K562 (cell line): ENCODE measurements around the gene SLC16A12. TPM values are rescaled to one million over a fixed set of nuclear protein-coding genes. Genes with fewer than 3 reads are reported as not detected.

Experiments
- ATAC-seq: fragments of 200-7000 bp; cut with Tn5 transposase; 3 replicates; pipeline ENCODE4 v1.9.1; 2020; ENCODE audit warnings: moderate library complexity
- BruUV-seq: library from RNA; stranded (reverse); fragments of 400-500 nt; replicated peaks from 2 replicates; lab custom pipeline; 2021; lab: Mats Ljungman, UMichigan
- CTCF ChIA-PET: fragments of 300-600 bp; formaldehyde crosslinking; extraction: SDS; loops from one replicate; lab custom pipeline; 2021; ENCODE audit warnings: low intra/inter-chr PET ratio; lab: Yijun Ruan, JAX
- POLR2A ChIA-PET: fragments of 300-600, 350-650 bp; sonication (Branson Sonifier 250); formaldehyde crosslinking; extraction: SDS; loops from one replicate; lab custom pipeline; 2021; ENCODE audit warnings: antibody characterized with exemption, inconsistent platforms; lab: Yijun Ruan, JAX
- DNase-seq, 4 experiments: peaks; one replicate each; pipeline versions ENCODE4 v3.0.0 to v3.0.0-alpha.2; 2011 to 2018; ENCODE audit warnings: low spot score in 3 of 4, mixed read lengths in 3 of 4; ENCODE audit errors: extremely low read depth in 1 of 4
- FAIRE-seq: peaks from 2 replicates; lab custom pipeline; 2011; peaks lifted over from hg19 to GRCh38; lab: Jason Lieb, UNC
- H2AFZ ChIP-seq: 2 replicates; pipeline ENCODE4 v1.6.0; 2011; ENCODE audit warnings: low read depth, low read length, control low read depth, inconsistent platforms
- H3K27ac ChIP-seq: fragments of 200-600 bp; 3 replicates; pipeline ENCODE4 v1.8.0; 2011; ENCODE audit warnings: low read depth, mild to moderate bottlenecking, control low read depth, inconsistent platforms, low read length, moderate library complexity, mixed read lengths; ENCODE audit errors: extremely low read depth
- H3K27me3 ChIP-seq, 2 experiments: fragments of 300-600 bp in 1 of 2; 2 replicates in 1 of 2; 3 replicates in 1 of 2; pipeline versions ENCODE4 v1.6.0 to v1.8.0; 2011; ENCODE audit warnings: inconsistent platforms in 2 of 2, low read length in 2 of 2, mild to moderate bottlenecking in 1 of 2, mixed read lengths in 1 of 2, moderate library complexity in 1 of 2; ENCODE audit not compliant: control insufficient read depth in 2 of 2, insufficient read depth in 2 of 2
- H3K36me3 ChIP-seq: fragments of 300-600 bp; 3 replicates; pipeline ENCODE4 v1.8.0; 2011; ENCODE audit warnings: mild to moderate bottlenecking, low read length, inconsistent platforms; ENCODE audit not compliant: control insufficient read depth, insufficient read depth
- H3K4me1 ChIP-seq, 2 experiments: fragments of 200-600 bp in 1 of 2; replicated peaks in 1 of 2; 2 replicates in 1 of 2; 3 replicates in 1 of 2; pipeline versions ENCODE4 v1.5.1 to v1.8.0; 2011; ENCODE audit warnings: inconsistent platforms in 2 of 2, low read length in 2 of 2, mild to moderate bottlenecking in 1 of 2, mixed read lengths in 1 of 2, moderate library complexity in 1 of 2; ENCODE audit not compliant: control insufficient read depth in 2 of 2, insufficient read depth in 2 of 2
- H3K4me2 ChIP-seq: 2 replicates; pipeline ENCODE4 v1.6.1; 2011; ENCODE audit warnings: low read length, control low read depth, inconsistent platforms, mixed read lengths; ENCODE audit not compliant: insufficient read depth
- H3K4me3 ChIP-seq: fragments of 200-600 bp; sonication (generic), shearing (Covaris generic); 2 replicates; pipeline ENCODE4 v1.5.1; 2016; ENCODE audit warnings: control low read depth, inconsistent platforms
- H3K79me2 ChIP-seq: fragments of 200-600 bp; 3 replicates; pipeline ENCODE4 v1.8.0; 2011; ENCODE audit warnings: low read length, inconsistent platforms; ENCODE audit not compliant: control insufficient read depth, insufficient read depth
- H3K9ac ChIP-seq, 2 experiments: 2 replicates each; pipeline versions ENCODE4 v1.6.0 to v1.6.1; 2011; ENCODE audit warnings: low read depth in 2 of 2, low read length in 2 of 2, control low read depth in 1 of 2, inconsistent platforms in 1 of 2, mild to moderate bottlenecking in 1 of 2, mixed read lengths in 1 of 2; ENCODE audit not compliant: insufficient read depth in 1 of 2
- H3K9me1 ChIP-seq: one replicate; pipeline ENCODE4 v1.6.0; 2011; ENCODE audit warnings: inconsistent platforms, mild to moderate bottlenecking, low read length, moderate library complexity; ENCODE audit not compliant: control insufficient read depth, insufficient read depth
- H3K9me3 ChIP-seq: replicated peaks from 2 replicates; pipeline ENCODE4 v1.5.1; 2011; ENCODE audit warnings: low read depth, low read length, inconsistent platforms; ENCODE audit not compliant: control insufficient read depth, insufficient read depth
- H4K20me1 ChIP-seq: replicated peaks from 2 replicates; pipeline ENCODE4 v1.6.1; 2011; ENCODE audit warnings: low read length, inconsistent platforms, mixed read lengths; ENCODE audit not compliant: control insufficient read depth, insufficient read depth
- CEBPB ChIP-seq: fragments of 450-650 bp; IDR thresholded peaks from 2 replicates; pipeline ENCODE4 v1.6.1; 2016; ENCODE audit warnings: missing genetic modification characterization, missing compliant biosample characterization
- DIDO1 ChIP-seq: fragments of 450-650 bp; IDR thresholded peaks from 2 replicates; pipeline ENCODE4 v1.6.1; 2016; ENCODE audit warnings: low read depth, missing biosample characterization, missing genetic modification characterization
- NFIX ChIP-seq: fragments of 250-450 bp; sonication (Bioruptor Pico); IDR thresholded peaks from 2 replicates; pipeline ENCODE4 v1.4.0; 2020; ENCODE audit warnings: low read depth, mild to moderate bottlenecking, moderate library complexity
- PURB ChIP-seq: sonication (generic); formaldehyde crosslinking; IDR thresholded peaks from 2 replicates; pipeline ENCODE4 v1.9.0; 2021; ENCODE audit warnings: low read depth, mild to moderate bottlenecking, missing genetic modification reagents
- PYGO2 ChIP-seq: fragments of 450-650 bp; IDR thresholded peaks from 2 replicates; pipeline ENCODE4 v1.6.1; 2016; ENCODE audit warnings: mild to moderate bottlenecking, missing genetic modification characterization, moderate library complexity, missing compliant biosample characterization
- SMAD2 ChIP-seq: fragments of 150-350 bp; IDR thresholded peaks from 2 replicates; pipeline ENCODE4 v1.6.1; 2014; ENCODE audit warnings: low read depth, mild to moderate bottlenecking, low read length
- SRF ChIP-seq, 2 experiments: fragments of 250-450, 450-650 bp in 1 of 2; sonication (Bioruptor Pico) in 1 of 2; sonication (generic) in 1 of 2; formaldehyde crosslinking; IDR thresholded peaks; 2 replicates each; pipeline versions ENCODE4 v1.5.0 to v1.5.1; 2020 to 2022; ENCODE audit warnings: mild to moderate bottlenecking in 1 of 2, missing genetic modification reagents in 1 of 2
- THRA ChIP-seq: fragments of 450-650 bp; IDR thresholded peaks from 2 replicates; pipeline ENCODE4 v1.6.1; 2017; ENCODE audit warnings: mild to moderate bottlenecking, moderate library complexity
- ZHX1 ChIP-seq: fragments of 150-350 bp; conservative IDR thresholded peaks from 2 replicates; pipeline ENCODE4 v1.6.1; 2014; ENCODE audit warnings: low read length
- WGBS: fragments of 100-300 bp; shearing (Covaris generic); methylation state at CpG from one replicate; pipeline ENCODE4 v1.1.6; 2016; ENCODE audit warnings: low coverage, mixed read lengths; ENCODE audit not compliant: insufficient coverage; ENCODE audit errors: missing lambda C conversion rate; 5-methylcytosine and 5-hydroxymethylcytosine counted together
- in situ Hi-C: fragments of 300-500 bp; cut with MboI; formaldehyde crosslinking; loops from 4 replicates; pipeline ENCODE4 v1.15.0; 2018; ENCODE audit warnings: inconsistent platforms, mixed read lengths
- intact Hi-C: fragments of 100-400 bp; cut with micrococcal nuclease; formaldehyde crosslinking; loops from 2 replicates; pipeline ENCODE4 v1.14.2; 2022
- polyA plus RNA-seq, 8 experiments: library from polyadenylated mRNA; depleted of rRNA in 4 of 8; stranded (reverse) in 5 of 8; unstranded in 3 of 8; fragments of >200 nt; fragmentation: Nextera tagmentation in 2 of 8; fragmentation: Illumina TruSeq in 1 of 8; extraction: Ambion mirVana in 2 of 8; extraction: Trizol in 1 of 8; gene quantifications; 2 replicates each; pipeline versions ENCODE4 v1.2.1 to v1.2.3, GENCODE V29; 2011 to 2014; ENCODE audit warnings: inconsistent platforms in 1 of 8, missing spikeins in 1 of 8
- total RNA-seq, 7 experiments: library from RNA; depleted of rRNA in 6 of 7; stranded (reverse); fragments of >200 nt in 6 of 7; fragmentation: Illumina TruSeq in 2 of 7; extraction: Trizol in 2 of 7; gene quantifications; 2 replicates each; pipeline versions ENCODE4 v1.2.1 to v1.2.3, GENCODE V29; 2011 to 2021; ENCODE audit warnings: low replicate concordance in 1 of 7

SLC16A12 gene
- total and polyA plus RNA-seq, 9 of the 15 experiments (the other 6 are each of a cell fraction or from before 2014, with no cell fraction given): not detected

- TF ChIP-seq CEBPB (tag) (peak; percentile 21; the same call in 1 of the 2 replicates), SRF (CRISPR knock-in tag; IDR thresholded peaks at IDR 0.05) (no peak)
- DNase-seq: no peak
- Histone ChIP-seq H3K4me3 (no peak overlapping the region), H2AFZ (no peak overlapping the region), H3K36me3 (no peaks in the 10 kb centered on the region), H3K4me1 (peaks cover 0 to 9% of the 10 kb centered on the region in 2 experiments; a peak in 2 of 5 replicates), H3K9me3 (no peaks in the 10 kb centered on the region), H3K4me2 (no peak overlapping the region), H3K9ac (no peak overlapping the region), H3K27ac (no peak overlapping the region), H3K79me2 (no peaks in the 10 kb centered on the region), H3K27me3 (no peaks in the 10 kb centered on the region), H3K9me1 (no peaks in the 10 kb centered on the region), H4K20me1 (no peaks in the 10 kb centered on the region)
- POLR2A ChIA-PET: no interaction called here
- in situ Hi-C loops: no loop called here
- CTCF ChIA-PET: no interaction called here
- intact Hi-C loops: no loop called here
- 44% methylated on average over 1 of the region's 1 CpG for WGBS
- no peak for ATAC-seq
- no TSS peak for BruUV-seq
- FAIRE-seq: no peak
These were observed 118.9 kb downstream of the SLC16A12 start for GRCh38 chr10:89416465-89416864.

GRCh38 chr10:89414879-89415821, 120.2 kb downstream of the SLC16A12 start:
- WGBS: 86% methylated on average over 21 of the region's 66 CpGs
- in situ Hi-C loops: no loop called here
- no peak for TF ChIP-seq PURB (CRISPR knock-in tag)
- no peak for TF ChIP-seq DIDO1 (tag)
- no peak for TF ChIP-seq NFIX
- no peak for TF ChIP-seq PYGO2 (tag)
- no peak for TF ChIP-seq SMAD2
- no peak for TF ChIP-seq THRA
- no peak for TF ChIP-seq ZHX1

More at GRCh38 chr10:89414879-89415821, 120.2 kb downstream of the SLC16A12 start:
- DNase-seq (no peak), FAIRE-seq (no peak), ATAC-seq (no peak; the same call in 2 of the 3 replicates)
- Histone ChIP-seq H3K9me1 (no peaks in the 10 kb centered on the region), H3K27me3 (no peaks in the 10 kb centered on the region), H3K27ac (no peak overlapping the region), H3K4me2 (peak overlapping the region; percentile 88; the same call in 1 of the 2 replicates), H3K4me3 (peak overlapping the region; percentile 54), H4K20me1 (no peaks in the 10 kb centered on the region), H3K79me2 (no peaks in the 10 kb centered on the region), H3K9ac (peak overlapping the region in 1 of 2 experiments; percentile 89; a peak in 1 of 4 replicates), H3K4me1 (peaks cover 0 to 9% of the 10 kb centered on the region in 2 experiments; a peak in 2 of 5 replicates), H3K9me3 (no peaks in the 10 kb centered on the region), H2AFZ (peak overlapping the region; percentile 95), H3K36me3 (no peaks in the 10 kb centered on the region)
- CTCF ChIA-PET: no interaction called here
- intact Hi-C loops: no loop called here
- POLR2A ChIA-PET: interaction anchor here (0.6 to 1.5 kb wide), 2 partner anchors 23 to 146 kb away, joined by 3 read pairs; partner anchors contain the start of gene IFIT1
- BruUV-seq: no TSS peak
